G401.6 (cell line): Measurements from ENCODE around the gene GALNT17.

Source experiments
- FAIRE-seq: peaks from 2 replicates; lab custom pipeline; 2012; peaks lifted over from hg19 to GRCh38; lab: Jason Lieb, UNC

The GALNT17 gene

GRCh38 chr7:71507680-71508602 is 376.0 kb downstream of the GALNT17 start:
- no peak for FAIRE-seq

- no peak for FAIRE-seq
These were observed 377.4 kb downstream of the GALNT17 start for GRCh38 chr7:71509381-71509780.

GRCh38 chr7:71511361-71511807 is 379.4 kb downstream of the GALNT17 start:
- FAIRE-seq, result no peak

GRCh38 chr7:71517940-71518699 is 386.2 kb downstream of the GALNT17 start:
- no peak for FAIRE-seq

GRCh38 chr7:71518880-71519279 is 386.9 kb downstream of the GALNT17 start:
- FAIRE-seq, result no peak

DNA sequence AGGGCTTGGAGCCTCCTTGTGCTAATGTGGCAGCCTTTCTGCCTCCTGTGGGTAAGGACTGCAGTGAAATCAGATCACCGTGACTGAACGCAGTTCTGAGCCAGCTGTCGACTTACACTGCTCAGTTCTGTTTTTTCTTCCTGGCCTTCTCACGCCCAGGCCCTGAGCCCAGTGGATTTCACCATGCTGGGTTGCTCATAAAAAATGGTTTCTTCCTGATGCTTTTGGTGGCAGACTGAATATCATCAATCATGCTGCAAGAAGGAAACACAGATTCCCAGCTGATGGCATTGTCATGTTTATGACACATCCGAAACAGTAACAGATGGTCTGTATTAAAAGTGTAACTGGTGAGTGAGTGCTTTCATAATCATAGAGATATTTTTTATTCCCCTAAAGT is 389.6 kb downstream of the GALNT17 start:
- FAIRE-seq, result no peak

DNA sequence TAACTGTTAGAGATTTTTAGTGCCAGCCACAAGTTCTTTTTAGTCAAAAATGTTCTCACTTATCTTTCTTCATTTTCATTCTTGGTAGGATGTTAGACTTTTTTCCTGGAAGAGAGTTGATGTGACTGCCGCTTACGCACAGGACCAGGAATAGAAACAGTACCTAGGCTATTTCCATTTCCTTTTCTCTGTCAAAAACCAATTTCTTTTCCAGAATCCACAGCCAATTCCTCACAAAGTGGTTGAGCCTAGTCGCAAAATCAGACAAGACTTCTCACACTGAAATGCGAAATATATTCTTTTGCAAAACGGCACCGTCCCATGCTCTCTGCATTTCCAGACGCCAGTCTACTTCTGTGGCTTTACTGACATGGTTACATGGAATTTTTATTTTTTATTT is 394.2 kb downstream of the GALNT17 start:
- FAIRE-seq, result no peak

DNA sequence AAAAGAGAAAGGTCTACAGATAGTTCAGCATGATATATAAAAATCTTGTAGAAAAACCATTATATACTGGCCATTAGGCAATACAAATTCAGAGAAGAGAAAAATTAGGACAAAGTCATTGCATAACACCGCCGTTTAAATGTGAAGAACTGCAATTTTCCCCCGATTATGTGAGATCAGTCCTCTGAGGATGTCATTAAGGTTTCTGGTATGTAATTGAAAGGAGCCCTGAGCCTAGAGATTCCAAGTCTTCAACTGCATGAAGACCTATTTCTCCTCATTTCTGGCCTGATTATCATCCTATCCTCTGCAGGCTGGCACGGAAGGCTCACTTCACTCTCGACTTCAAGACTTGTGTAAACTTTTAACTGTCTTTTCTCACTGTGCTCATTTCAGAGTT is 395.3 kb downstream of the GALNT17 start:
- FAIRE-seq, result no peak

GRCh38 chr7:71535616-71536015 is 403.7 kb downstream of the GALNT17 start:
- FAIRE-seq, result no peak

GRCh38 chr7:71538210-71538609 is 406.3 kb downstream of the GALNT17 start:
- FAIRE-seq, result no peak

DNA sequence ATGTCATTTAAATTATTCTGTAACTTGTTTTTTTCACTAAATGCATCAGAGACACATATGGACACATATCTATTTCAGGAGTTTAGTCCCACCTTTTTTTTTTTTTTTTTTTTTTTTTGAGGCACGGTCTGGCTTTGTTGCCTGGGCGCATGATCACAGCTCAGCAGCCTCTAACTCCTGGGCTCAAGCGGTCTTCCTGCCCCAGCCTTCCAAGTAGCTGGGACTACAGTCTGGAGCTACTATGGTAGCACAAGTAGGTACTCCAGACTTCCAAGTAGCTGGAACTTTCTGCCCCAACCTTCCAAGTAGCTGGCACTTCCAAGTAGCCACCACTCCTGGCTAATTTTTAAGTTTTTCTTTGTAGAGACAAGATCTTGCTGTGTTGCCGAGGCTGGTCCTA is 407.7 kb downstream of the GALNT17 start:
- no peak for FAIRE-seq

GRCh38 chr7:71541707-71542353 is 409.9 kb downstream of the GALNT17 start:
- no peak for FAIRE-seq

DNA sequence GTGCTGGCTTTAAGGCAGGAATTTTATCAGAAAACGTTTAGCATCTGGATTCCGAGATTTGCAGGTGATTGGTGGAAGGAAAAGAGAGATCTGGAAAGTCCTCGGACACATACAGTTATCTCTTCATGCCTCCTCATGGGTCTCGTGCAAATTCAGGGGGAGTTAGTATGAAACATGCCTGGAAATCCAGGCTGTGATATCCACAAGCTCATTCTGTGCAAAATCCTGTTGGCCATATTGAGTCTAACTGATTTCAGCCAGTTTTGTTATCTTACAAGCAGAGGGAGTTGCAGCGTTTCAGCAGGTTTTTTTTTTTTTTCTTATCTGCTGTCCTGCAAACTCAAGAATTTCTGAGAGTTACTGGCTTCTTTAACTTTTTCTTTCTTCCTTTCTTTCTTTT is 411.5 kb downstream of the GALNT17 start:
- no peak for FAIRE-seq

DNA sequence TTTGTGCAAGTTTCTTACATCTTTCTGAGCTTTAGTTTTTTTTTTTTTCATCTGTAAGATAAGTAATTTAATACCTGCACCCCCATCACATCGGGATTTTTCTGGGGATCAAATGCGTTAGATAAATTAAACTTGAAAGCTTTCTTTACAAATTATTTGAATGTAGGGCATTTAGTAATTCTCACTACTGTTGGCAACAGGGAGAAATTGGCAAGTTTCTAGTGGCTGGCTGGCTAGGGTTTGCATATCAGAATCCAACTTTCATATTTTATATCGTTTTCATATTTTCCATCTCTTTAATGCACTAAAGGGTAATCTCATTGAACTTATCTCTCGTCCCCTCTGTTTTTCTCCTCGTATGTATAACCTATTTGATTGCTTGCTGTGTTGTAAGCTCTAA is 412.9 kb downstream of the GALNT17 start:
- no peak for FAIRE-seq

DNA sequence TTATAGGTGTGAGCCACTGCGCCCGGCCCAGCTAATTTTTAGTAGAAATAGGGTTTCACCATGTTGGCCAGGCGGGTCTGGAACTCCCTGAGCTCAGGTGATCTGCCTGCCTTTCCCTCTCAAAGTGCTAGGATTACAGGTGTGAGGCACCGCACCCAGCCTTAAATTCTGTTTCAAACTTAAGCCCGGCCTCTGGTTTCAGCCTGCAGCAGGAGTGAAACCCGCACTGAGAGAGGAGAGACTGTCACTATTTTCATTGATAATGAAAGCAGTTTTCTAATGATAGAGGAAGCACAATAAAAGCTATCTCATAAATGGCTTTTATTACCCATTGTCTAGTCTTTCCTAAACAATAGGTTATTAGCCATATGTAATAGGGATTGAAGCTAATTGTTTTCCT is 415.5 kb downstream of the GALNT17 start:
- FAIRE-seq, result no peak

DNA sequence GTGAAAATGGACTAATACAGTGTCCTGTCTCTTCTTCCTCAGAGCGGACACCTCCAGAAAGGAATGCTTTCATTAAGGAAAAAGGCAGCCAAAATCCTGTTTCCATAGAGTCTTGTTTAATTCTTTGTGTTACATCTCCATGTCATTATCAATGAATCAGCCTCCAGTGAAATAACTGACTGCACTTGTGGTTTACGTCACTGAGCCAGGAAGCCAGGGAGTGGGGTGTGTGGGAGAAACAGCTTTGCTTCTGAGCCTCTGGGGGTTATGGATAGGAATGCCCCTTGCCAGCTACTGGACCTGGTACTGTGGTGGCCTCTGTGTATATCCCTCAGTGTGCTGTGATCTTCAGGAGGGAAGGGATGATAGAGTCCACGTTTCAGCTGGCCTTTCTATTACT is 416.8 kb downstream of the GALNT17 start:
- FAIRE-seq, result no peak

- FAIRE-seq, result no peak
These were observed 421.4 kb downstream of the GALNT17 start for GRCh38 chr7:71553306-71553705.

DNA sequence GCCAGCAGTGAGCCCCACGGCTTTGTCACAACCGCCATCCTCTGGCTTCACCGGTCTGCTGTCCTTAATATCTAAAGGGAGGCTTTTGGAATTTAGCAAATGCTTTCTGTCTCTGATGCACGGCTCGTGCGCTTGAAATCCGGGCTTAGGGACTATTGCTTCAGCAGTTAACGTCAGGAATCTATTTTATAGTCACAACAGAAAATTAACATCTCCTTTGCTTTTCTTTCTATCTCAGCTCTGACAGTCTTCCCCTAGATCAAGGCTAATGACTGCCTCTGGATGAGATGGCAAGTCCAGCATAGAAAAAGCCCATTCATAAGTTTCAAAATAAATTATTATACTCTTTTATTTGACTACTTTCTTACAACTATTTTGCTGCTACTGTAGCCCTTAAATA is 423.8 kb downstream of the GALNT17 start:
- FAIRE-seq, result no peak

DNA sequence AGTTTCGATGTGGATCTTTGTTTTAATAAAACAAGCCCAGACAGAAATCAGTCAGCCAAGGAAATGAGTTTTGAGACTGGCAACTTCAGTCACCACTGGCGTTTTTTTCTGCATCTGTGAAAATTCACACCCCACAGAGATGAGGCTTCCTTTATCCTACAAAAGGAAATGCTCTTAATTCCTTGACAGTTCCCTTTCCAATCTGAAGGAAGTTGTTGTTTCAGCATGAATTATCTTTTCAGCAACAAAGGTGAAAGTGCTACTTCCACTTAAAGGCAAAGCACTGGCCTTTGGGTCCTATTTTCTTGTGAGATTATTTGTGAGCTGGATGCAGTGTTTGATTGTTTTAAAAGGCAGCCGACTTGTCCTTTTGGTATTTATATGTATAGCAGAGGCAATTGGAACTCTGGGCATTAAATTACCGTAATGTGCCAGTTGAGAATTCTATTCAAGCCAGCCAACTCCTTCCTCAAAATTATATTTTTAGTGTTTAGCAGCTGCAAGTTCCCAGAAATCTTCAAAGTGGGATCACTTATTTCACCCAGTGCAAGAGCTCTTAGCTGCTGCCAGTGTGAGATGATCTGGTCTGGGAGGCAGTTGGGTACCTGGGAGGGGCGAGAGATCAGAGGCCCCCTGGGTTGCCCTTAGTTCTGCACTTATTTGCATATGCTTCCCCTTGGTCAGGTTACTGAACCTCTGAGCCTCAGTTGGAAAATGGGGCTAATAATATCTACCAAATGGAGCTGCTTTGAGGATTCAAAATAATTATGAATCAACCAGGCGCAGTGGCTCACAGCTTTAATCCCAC is 427.1 kb downstream of the GALNT17 start:
- no peak for FAIRE-seq

DNA sequence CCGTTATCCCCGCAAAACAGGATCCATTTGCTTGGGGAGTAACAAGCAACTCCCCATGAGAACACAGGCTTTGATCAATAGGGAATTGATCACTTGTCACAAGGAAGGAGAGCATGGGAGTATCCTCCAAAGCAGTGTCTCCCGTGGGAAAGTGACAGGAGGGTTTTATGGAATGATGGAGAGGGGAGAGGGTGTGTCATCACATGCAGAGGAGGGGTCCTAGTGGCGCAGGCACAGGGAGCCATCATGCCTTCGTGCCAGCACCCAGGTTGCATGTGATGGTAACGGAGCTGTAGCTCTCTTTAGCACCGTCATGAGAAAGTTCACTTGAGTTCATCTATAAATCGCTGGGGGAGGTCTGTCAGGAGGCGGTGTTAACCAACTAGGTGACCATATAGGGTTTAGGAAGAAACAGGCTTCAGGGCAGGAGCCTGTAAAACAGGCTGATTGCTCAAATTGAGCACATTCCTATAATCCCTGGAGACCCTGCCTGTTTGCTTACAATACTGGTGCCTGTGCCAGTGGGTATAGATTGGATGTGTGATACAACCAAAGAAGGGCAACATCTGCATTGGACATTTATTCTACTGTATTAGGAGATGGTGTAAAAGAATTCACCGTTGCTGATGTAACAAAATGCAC is 428.5 kb downstream of the GALNT17 start:
- FAIRE-seq, result no peak

DNA sequence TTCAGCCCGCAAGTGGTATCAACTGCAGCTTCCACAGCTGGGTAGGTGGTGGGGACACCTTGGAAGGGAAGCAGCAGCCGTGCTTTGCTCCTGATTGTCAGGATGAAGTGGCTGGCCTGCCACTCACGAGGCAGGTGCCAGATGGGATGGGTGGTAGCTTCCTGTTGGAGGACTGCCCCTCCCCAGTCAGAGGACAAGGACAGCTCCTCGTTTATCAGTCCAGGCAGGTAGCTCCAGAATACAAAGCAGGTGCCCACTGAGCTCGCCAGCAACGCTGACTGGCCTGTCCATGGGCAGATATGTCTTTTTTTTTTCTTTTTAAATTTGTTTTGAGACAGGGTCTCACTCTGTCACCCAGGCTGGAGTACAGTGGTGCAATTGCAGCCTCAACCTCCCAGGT is 431.3 kb downstream of the GALNT17 start:
- FAIRE-seq, result no peak

DNA sequence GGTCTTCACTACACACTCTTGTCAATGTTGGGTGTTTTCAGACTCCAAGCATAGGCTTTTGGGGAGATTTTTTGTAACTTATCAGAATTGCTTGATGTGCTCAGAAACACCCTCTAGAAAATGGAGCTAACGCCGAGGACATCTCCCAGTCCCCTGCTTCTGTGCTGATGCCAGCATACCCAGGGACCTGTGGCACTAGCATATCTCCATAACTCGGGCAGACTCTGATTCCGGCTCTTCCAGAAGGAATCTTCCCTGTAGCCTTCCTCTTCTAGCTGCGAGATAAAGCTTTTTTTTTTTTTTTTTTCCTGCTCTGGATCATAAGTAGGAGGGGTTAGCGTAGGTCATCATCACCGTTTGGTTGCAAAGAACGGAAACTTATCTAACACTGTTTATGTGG is 434.4 kb downstream of the GALNT17 start:
- no peak for FAIRE-seq
